Mesenchymal stem cell (in vitro differentiated cells and primary cell): Measurements from ENCODE around the gene KIRREL3.

Experiments used
- DNase-seq: peaks from one replicate; pipeline ENCODE4 v3.0.0-alpha.2; 2013
- H2AFZ ChIP-seq: one replicate; pipeline ENCODE4 v1.6.1; 2013; ENCODE audit warnings: low read depth, mild to moderate bottlenecking, control low read depth, inconsistent platforms, low read length, moderate library complexity
- H2AK5ac ChIP-seq: 2 replicates; pipeline ENCODE4 v1.6.1; 2013; ENCODE audit warnings: low read length, moderate library complexity, mild to moderate bottlenecking, inconsistent platforms; ENCODE audit not compliant: severe bottlenecking
- H2BK120ac ChIP-seq: one replicate; pipeline ENCODE4 v1.6.1; 2013; ENCODE audit warnings: low read depth, mild to moderate bottlenecking, inconsistent platforms, low read length, moderate library complexity
- H2BK12ac ChIP-seq, 2 experiments: one replicate each; pipeline ENCODE4 v1.6.1; 2013; ENCODE audit warnings: inconsistent platforms in 2 of 2, low read length in 2 of 2, mild to moderate bottlenecking in 2 of 2, moderate library complexity in 2 of 2, control low read depth in 1 of 2
- H2BK15ac ChIP-seq: one replicate; pipeline ENCODE4 v1.6.1; 2013; ENCODE audit warnings: mild to moderate bottlenecking, low read depth, inconsistent platforms; ENCODE audit not compliant: poor library complexity, severe bottlenecking
- H2BK5ac ChIP-seq: 2 replicates; pipeline ENCODE4 v1.6.1; 2013; ENCODE audit warnings: low read depth, mild to moderate bottlenecking, low read length, control low read depth, inconsistent platforms; ENCODE audit not compliant: poor library complexity, severe bottlenecking
- H3K14ac ChIP-seq, 2 experiments: one replicate each; pipeline ENCODE4 v1.6.1; 2013; ENCODE audit warnings: inconsistent platforms in 2 of 2, low read length in 2 of 2, control low read depth in 1 of 2, mild to moderate bottlenecking in 1 of 2, moderate library complexity in 1 of 2
- H3K18ac ChIP-seq, 2 experiments: one replicate each; pipeline ENCODE4 v1.6.1; 2013; ENCODE audit warnings: inconsistent platforms in 2 of 2, low read length in 2 of 2, control low read depth in 1 of 2, low read depth in 1 of 2, mild to moderate bottlenecking in 1 of 2
- H3K23ac ChIP-seq, 2 experiments: one replicate each; pipeline ENCODE4 v1.6.1; 2013; ENCODE audit warnings: inconsistent platforms in 2 of 2, low read length in 2 of 2, mild to moderate bottlenecking in 2 of 2, moderate library complexity in 2 of 2, control low read depth in 1 of 2
- H3K27ac ChIP-seq: 2 replicates; pipeline ENCODE4 v1.5.1; 2013; ENCODE audit warnings: mild to moderate bottlenecking, moderate library complexity, low read length, control low read depth, inconsistent platforms; ENCODE audit not compliant: poor library complexity, severe bottlenecking
- H3K27me3 ChIP-seq, 2 experiments: 2 replicates each; pipeline versions ENCODE4 v1.6.1 to v1.7.0; 2013; ENCODE audit warnings: low read length in 2 of 2, mild to moderate bottlenecking in 2 of 2, moderate library complexity in 2 of 2, control low read depth in 1 of 2, inconsistent platforms in 1 of 2; ENCODE audit not compliant: control insufficient read depth in 1 of 2, insufficient read depth in 1 of 2
- H3K36me3 ChIP-seq, 2 experiments: 2 replicates each; pipeline versions ENCODE4 v1.6.1 to v1.7.0; 2013; ENCODE audit warnings: low read length in 2 of 2, control low read depth in 1 of 2, inconsistent platforms in 1 of 2, low read depth in 1 of 2, mild to moderate bottlenecking in 1 of 2; ENCODE audit not compliant: insufficient read depth in 2 of 2, control insufficient read depth in 1 of 2
- H3K4ac ChIP-seq, 2 experiments: one replicate each; pipeline ENCODE4 v1.6.1; 2013; ENCODE audit warnings: inconsistent platforms in 2 of 2, low read length in 2 of 2, mild to moderate bottlenecking in 2 of 2, moderate library complexity in 2 of 2, control low read depth in 1 of 2, low read depth in 1 of 2
- H3K4me1 ChIP-seq: 2 replicates; pipeline ENCODE4 v1.6.1; 2013; ENCODE audit warnings: low read depth, low read length, control low read depth; ENCODE audit not compliant: control insufficient read depth, insufficient read depth
- H3K4me2 ChIP-seq: 2 replicates; pipeline ENCODE4 v1.6.1; 2013; ENCODE audit warnings: low read length, mild to moderate bottlenecking, inconsistent platforms; ENCODE audit not compliant: poor library complexity, severe bottlenecking
- H3K4me3 ChIP-seq, 2 experiments: 2 replicates each; pipeline versions ENCODE4 v1.5.1 to v1.7.0; 2013; ENCODE audit warnings: low read length in 2 of 2, mild to moderate bottlenecking in 2 of 2, control low read depth in 1 of 2, low read depth in 1 of 2; ENCODE audit not compliant: insufficient read depth in 1 of 2
- H3K79me1 ChIP-seq: replicated peaks from 2 replicates; pipeline ENCODE4 v1.6.1; 2013; ENCODE audit warnings: mild to moderate bottlenecking, control low read depth, low read length, inconsistent platforms; ENCODE audit not compliant: poor library complexity, severe bottlenecking
- H3K9ac ChIP-seq: 2 replicates; pipeline ENCODE4 v1.7.0; 2013; ENCODE audit warnings: mild to moderate bottlenecking, low read length, moderate library complexity
- H3K9me3 ChIP-seq: 2 replicates; pipeline ENCODE4 v1.7.0; 2013; ENCODE audit warnings: mild to moderate bottlenecking, low read length; ENCODE audit not compliant: control insufficient read depth
- H4K8ac ChIP-seq: one replicate; pipeline ENCODE4 v1.6.1; 2013; ENCODE audit warnings: inconsistent platforms, mild to moderate bottlenecking, low read length, moderate library complexity
- H4K91ac ChIP-seq: one replicate; pipeline ENCODE4 v1.6.1; 2013; ENCODE audit warnings: mild to moderate bottlenecking, low read length, inconsistent platforms
- WGBS: methylation state at CpG from one replicate; pipeline ENCODE4 v1.1.7; 2013; ENCODE audit warnings: mixed read lengths; 5-methylcytosine and 5-hydroxymethylcytosine counted together

Gene KIRREL3

DNA sequence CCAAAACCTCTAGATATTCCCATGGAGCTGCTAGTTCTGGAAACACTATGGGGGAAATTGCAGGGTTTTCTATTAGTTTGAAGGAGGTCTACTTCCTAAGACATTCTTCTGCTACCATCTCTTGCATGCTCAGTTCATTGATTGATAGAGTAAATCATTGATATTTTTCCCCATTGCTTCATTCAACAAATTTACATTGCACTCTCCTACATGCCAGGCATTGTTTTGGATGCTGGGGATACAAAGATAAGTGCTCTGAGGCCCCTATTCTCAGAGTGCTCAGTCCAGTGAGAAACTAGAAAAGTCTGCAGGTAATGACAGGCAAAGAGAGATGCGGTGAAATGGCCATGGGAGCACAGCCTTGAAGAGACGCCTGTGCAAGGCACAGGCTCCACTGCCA, 313.1 kb downstream of the KIRREL3 start:
- no peak overlapping the region for H3K4me2 ChIP-seq
- H3K4ac ChIP-seq: no peak overlapping the region
- WGBS: 85% methylated on average over 2 of the region's 2 CpGs
- H2BK5ac ChIP-seq: no peak overlapping the region
- H3K14ac ChIP-seq: no peak overlapping the region
- peaks cover under 1% of the 10 kb centered on the region for H3K79me1 ChIP-seq
- DNase-seq: no peak
- no peaks in the 10 kb centered on the region for H3K9me3 ChIP-seq
- no peak overlapping the region for H2BK120ac ChIP-seq
- H2BK12ac ChIP-seq: no peak overlapping the region
- no peak overlapping the region for H3K9ac ChIP-seq
- no peak overlapping the region for H4K91ac ChIP-seq
- H3K18ac ChIP-seq: no peak overlapping the region
- H3K4me1 ChIP-seq: peaks cover 2% of the 10 kb centered on the region
- no peak overlapping the region for H2BK15ac ChIP-seq
- H3K27ac ChIP-seq: no peak overlapping the region
- H2AFZ ChIP-seq: no peak overlapping the region
- H3K27me3 ChIP-seq: peaks cover 0 to 2% of the 10 kb centered on the region in 2 experiments
- H3K23ac ChIP-seq: no peak overlapping the region
- no peak overlapping the region for H4K8ac ChIP-seq
- no peak overlapping the region for H2AK5ac ChIP-seq
- no peaks in the 10 kb centered on the region for H3K36me3 ChIP-seq
- no peak overlapping the region for H3K4me3 ChIP-seq

GRCh38 chr11:126686938-126687337, 313.6 kb downstream of the KIRREL3 start:
- H3K18ac ChIP-seq: no peak overlapping the region
- H3K4me3 ChIP-seq: no peak overlapping the region
- peaks cover 2% of the 10 kb centered on the region for H3K79me1 ChIP-seq
- no peaks in the 10 kb centered on the region for H3K36me3 ChIP-seq
- H3K4me2 ChIP-seq: no peak overlapping the region
- H3K23ac ChIP-seq: no peak overlapping the region
- no peak overlapping the region for H2BK15ac ChIP-seq
- WGBS: 44% methylated on average over 4 of the region's 4 CpGs
- no peak overlapping the region for H3K4ac ChIP-seq
- peaks cover 0 to 6% of the 10 kb centered on the region in 2 experiments for H3K27me3 ChIP-seq
- H2AK5ac ChIP-seq: no peak overlapping the region
- no peak overlapping the region for H2BK12ac ChIP-seq
- H4K8ac ChIP-seq: no peak overlapping the region
- DNase-seq: no peak
- no peak overlapping the region for H2BK120ac ChIP-seq
- H2BK5ac ChIP-seq: no peak overlapping the region
- H3K4me1 ChIP-seq: peaks cover 2% of the 10 kb centered on the region
- H3K9ac ChIP-seq: no peak overlapping the region
- H3K9me3 ChIP-seq: no peaks in the 10 kb centered on the region
- no peak overlapping the region for H3K27ac ChIP-seq
- no peak overlapping the region for H3K14ac ChIP-seq
- H4K91ac ChIP-seq: no peak overlapping the region
- H2AFZ ChIP-seq: no peak overlapping the region

- H3K27me3 ChIP-seq: peaks cover 0 to 14% of the 10 kb centered on the region in 2 experiments
- no peak overlapping the region for H3K4me3 ChIP-seq
- no peak overlapping the region for H3K4me2 ChIP-seq
- no peak for DNase-seq
- H3K9me3 ChIP-seq: no peaks in the 10 kb centered on the region
- no peaks in the 10 kb centered on the region for H3K36me3 ChIP-seq
- no peak overlapping the region for H2AFZ ChIP-seq
- H3K9ac ChIP-seq: no peak overlapping the region
- peaks cover 2% of the 10 kb centered on the region for H3K79me1 ChIP-seq
- no peak overlapping the region for H3K14ac ChIP-seq
- H4K91ac ChIP-seq: no peak overlapping the region
- H3K27ac ChIP-seq: no peak overlapping the region
- no peak overlapping the region for H3K18ac ChIP-seq
- no peak overlapping the region for H3K4ac ChIP-seq
- 85% methylated on average over 19 of the region's 19 CpGs for WGBS
- no peak overlapping the region for H2AK5ac ChIP-seq
- no peak overlapping the region for H4K8ac ChIP-seq
- H3K4me1 ChIP-seq: peaks cover 2% of the 10 kb centered on the region
- H3K23ac ChIP-seq: no peak overlapping the region
- no peak overlapping the region for H2BK120ac ChIP-seq
- no peak overlapping the region for H2BK5ac ChIP-seq
- no peak overlapping the region for H2BK12ac ChIP-seq
- H2BK15ac ChIP-seq: no peak overlapping the region
Measured at GRCh38 chr11:126683766-126684728, 316.5 kb downstream of the KIRREL3 start.

DNA sequence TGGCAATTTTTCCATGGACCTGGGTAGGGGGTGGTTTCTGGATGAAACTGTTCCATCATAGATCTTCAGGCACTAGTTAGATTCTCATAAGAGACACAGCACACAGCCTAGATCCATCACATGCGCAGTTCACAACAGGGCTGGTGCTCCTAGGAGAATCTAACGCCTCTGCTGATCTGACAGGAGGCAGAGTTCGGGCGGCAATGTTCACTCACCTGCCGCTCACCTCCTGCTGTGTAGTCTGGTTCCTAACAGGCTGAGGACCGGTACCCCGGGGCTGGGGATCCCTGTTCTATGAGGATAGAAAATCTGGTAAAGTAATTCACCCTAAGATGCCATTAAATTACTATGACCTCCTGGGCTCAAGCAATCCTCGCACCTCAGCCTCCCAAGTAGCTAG, 318.0 kb downstream of the KIRREL3 start:
- H2BK120ac ChIP-seq: no peak overlapping the region
- H3K27ac ChIP-seq: no peak overlapping the region
- 93% methylated on average over 6 of the region's 8 CpGs for WGBS

More for the DNA sequence above, 318.0 kb downstream of the KIRREL3 start:
- Histone ChIP-seq H3K14ac (no peak overlapping the region), H2AK5ac (no peak overlapping the region), H3K36me3 (no peaks in the 10 kb centered on the region), H4K91ac (no peak overlapping the region), H3K4me3 (no peak overlapping the region), H2AFZ (no peak overlapping the region), H3K79me1 (peaks cover 2% of the 10 kb centered on the region), H3K9ac (no peak overlapping the region), H3K23ac (no peak overlapping the region), H3K27me3 (peaks cover 0 to 14% of the 10 kb centered on the region in 2 experiments), H2BK12ac (no peak overlapping the region), H3K4me1 (peaks cover 2% of the 10 kb centered on the region), H3K9me3 (no peaks in the 10 kb centered on the region), H3K4ac (no peak overlapping the region), H2BK15ac (no peak overlapping the region), H4K8ac (no peak overlapping the region), H2BK5ac (no peak overlapping the region), H3K4me2 (no peak overlapping the region), H3K18ac (no peak overlapping the region)
- no peak for DNase-seq
